ENCODE data around the gene C19orf53. TPM values are rescaled to one million over a fixed set of nuclear protein-coding genes. Genes with fewer than 3 reads are reported as not detected.

The C19orf53 gene
- total and polyA plus RNA-seq, 9 of the 15 experiments (the other 6 are each of a cell fraction or from before 2014, with no cell fraction given): 98.5 to 441 (median 164) TPM

GRCh38 chr19:13774217-13775191 lies at the start of gene C19orf53 (continued):
- TF ChIP-seq, protein P1, sequence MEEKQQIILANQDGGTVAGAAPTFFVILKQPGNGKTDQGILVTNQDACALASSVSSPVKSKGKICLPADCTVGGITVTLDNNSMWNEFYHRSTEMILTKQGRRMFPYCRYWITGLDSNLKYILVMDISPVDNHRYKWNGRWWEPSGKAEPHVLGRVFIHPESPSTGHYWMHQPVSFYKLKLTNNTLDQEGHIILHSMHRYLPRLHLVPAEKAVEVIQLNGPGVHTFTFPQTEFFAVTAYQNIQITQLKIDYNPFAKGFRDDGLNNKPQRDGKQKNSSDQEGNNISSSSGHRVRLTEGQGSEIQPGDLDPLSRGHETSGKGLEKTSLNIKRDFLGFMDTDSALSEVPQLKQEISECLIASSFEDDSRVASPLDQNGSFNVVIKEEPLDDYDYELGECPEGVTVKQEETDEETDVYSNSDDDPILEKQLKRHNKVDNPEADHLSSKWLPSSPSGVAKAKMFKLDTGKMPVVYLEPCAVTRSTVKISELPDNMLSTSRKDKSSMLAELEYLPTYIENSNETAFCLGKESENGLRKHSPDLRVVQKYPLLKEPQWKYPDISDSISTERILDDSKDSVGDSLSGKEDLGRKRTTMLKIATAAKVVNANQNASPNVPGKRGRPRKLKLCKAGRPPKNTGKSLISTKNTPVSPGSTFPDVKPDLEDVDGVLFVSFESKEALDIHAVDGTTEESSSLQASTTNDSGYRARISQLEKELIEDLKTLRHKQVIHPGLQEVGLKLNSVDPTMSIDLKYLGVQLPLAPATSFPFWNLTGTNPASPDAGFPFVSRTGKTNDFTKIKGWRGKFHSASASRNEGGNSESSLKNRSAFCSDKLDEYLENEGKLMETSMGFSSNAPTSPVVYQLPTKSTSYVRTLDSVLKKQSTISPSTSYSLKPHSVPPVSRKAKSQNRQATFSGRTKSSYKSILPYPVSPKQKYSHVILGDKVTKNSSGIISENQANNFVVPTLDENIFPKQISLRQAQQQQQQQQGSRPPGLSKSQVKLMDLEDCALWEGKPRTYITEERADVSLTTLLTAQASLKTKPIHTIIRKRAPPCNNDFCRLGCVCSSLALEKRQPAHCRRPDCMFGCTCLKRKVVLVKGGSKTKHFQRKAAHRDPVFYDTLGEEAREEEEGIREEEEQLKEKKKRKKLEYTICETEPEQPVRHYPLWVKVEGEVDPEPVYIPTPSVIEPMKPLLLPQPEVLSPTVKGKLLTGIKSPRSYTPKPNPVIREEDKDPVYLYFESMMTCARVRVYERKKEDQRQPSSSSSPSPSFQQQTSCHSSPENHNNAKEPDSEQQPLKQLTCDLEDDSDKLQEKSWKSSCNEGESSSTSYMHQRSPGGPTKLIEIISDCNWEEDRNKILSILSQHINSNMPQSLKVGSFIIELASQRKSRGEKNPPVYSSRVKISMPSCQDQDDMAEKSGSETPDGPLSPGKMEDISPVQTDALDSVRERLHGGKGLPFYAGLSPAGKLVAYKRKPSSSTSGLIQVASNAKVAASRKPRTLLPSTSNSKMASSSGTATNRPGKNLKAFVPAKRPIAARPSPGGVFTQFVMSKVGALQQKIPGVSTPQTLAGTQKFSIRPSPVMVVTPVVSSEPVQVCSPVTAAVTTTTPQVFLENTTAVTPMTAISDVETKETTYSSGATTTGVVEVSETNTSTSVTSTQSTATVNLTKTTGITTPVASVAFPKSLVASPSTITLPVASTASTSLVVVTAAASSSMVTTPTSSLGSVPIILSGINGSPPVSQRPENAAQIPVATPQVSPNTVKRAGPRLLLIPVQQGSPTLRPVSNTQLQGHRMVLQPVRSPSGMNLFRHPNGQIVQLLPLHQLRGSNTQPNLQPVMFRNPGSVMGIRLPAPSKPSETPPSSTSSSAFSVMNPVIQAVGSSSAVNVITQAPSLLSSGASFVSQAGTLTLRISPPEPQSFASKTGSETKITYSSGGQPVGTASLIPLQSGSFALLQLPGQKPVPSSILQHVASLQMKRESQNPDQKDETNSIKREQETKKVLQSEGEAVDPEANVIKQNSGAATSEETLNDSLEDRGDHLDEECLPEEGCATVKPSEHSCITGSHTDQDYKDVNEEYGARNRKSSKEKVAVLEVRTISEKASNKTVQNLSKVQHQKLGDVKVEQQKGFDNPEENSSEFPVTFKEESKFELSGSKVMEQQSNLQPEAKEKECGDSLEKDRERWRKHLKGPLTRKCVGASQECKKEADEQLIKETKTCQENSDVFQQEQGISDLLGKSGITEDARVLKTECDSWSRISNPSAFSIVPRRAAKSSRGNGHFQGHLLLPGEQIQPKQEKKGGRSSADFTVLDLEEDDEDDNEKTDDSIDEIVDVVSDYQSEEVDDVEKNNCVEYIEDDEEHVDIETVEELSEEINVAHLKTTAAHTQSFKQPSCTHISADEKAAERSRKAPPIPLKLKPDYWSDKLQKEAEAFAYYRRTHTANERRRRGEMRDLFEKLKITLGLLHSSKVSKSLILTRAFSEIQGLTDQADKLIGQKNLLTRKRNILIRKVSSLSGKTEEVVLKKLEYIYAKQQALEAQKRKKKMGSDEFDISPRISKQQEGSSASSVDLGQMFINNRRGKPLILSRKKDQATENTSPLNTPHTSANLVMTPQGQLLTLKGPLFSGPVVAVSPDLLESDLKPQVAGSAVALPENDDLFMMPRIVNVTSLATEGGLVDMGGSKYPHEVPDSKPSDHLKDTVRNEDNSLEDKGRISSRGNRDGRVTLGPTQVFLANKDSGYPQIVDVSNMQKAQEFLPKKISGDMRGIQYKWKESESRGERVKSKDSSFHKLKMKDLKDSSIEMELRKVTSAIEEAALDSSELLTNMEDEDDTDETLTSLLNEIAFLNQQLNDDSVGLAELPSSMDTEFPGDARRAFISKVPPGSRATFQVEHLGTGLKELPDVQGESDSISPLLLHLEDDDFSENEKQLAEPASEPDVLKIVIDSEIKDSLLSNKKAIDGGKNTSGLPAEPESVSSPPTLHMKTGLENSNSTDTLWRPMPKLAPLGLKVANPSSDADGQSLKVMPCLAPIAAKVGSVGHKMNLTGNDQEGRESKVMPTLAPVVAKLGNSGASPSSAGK (IDR thresholded peaks at IDR 0.05): peak; percentile 80; the same call in 1 of the 2 replicates
- TF ChIP-seq, protein P2, sequence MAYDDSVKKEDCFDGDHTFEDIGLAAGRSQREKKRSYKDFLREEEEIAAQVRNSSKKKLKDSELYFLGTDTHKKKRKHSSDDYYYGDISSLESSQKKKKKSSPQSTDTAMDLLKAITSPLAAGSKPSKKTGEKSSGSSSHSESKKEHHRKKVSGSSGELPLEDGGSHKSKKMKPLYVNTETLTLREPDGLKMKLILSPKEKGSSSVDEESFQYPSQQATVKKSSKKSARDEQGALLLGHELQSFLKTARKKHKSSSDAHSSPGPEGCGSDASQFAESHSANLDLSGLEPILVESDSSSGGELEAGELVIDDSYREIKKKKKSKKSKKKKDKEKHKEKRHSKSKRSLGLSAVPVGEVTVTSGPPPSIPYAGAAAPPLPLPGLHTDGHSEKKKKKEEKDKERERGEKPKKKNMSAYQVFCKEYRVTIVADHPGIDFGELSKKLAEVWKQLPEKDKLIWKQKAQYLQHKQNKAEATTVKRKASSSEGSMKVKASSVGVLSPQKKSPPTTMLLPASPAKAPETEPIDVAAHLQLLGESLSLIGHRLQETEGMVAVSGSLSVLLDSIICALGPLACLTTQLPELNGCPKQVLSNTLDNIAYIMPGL (CRISPR knock-in tag; IDR thresholded peaks at IDR 0.05): peak; percentile 35; the same call in 1 of the 2 replicates
- TF ChIP-seq GABPB2 (CRISPR knock-in tag; conservative IDR thresholded peaks at IDR 0.05): 0 out of 2 replicates have a peak, but pooled peaks have one; percentile 50
- TF ChIP-seq DPF2 (IDR thresholded peaks at IDR 0.05): peak; percentile 74
- TF ChIP-seq ARID2 (IDR thresholded peaks at IDR 0.05): 0 out of 2 replicates have a peak, but pooled peaks have one; percentile 18
- no peak for TF ChIP-seq EHMT2 (IDR thresholded peaks at IDR 0.05)
- no peak for TF ChIP-seq GATA2 (CRISPR knock-in tag; IDR thresholded peaks at IDR 0.05)
- peak; percentile 94 for TF ChIP-seq PHF8 (IDR thresholded peaks at IDR 0.05; ENCODE audit: borderline replicate concordance, low read length)
- TF ChIP-seq SP1 (CRISPR knock-in tag; IDR thresholded peaks at IDR 0.05): peak; percentile 94
- peak; percentile 67 to 68; a peak in 3 of 4 replicates for TF ChIP-seq FOXK2 (conservative IDR thresholded peaks at IDR 0.05 in 1 of 2, IDR thresholded peaks at IDR 0.05 in 1 of 2; ENCODE audit: low read depth in 2 of 2)
- TF ChIP-seq NFRKB (IDR thresholded peaks at IDR 0.05; ENCODE audit: low read depth): peak; percentile 75; the same call in 1 of the 2 replicates
- TF ChIP-seq ASH1L (IDR thresholded peaks at IDR 0.05; ENCODE audit: borderline replicate concordance, low read depth, partially characterized antibody): peak; percentile 81
- 0 out of 2 replicates have a peak, but pooled peaks have one; percentile 4 for TF ChIP-seq STAT5A (IDR thresholded peaks at IDR 0.05; ENCODE audit: borderline replicate concordance, low read length)
- peak; percentile 99 for TF ChIP-seq EGR1 (conservative IDR thresholded peaks at IDR 0.05)

Data from K562 (cell line).